Neural crest cell (in vitro differentiated cells): ENCODE measurements around the gene GCNA. TPM values are rescaled to one million over a fixed set of nuclear protein-coding genes. Genes with fewer than 3 reads are reported as not detected.
"Not testable (repeated sequence)": the region's sequence is repeated elsewhere in the genome, so short reads cannot be mapped to it uniquely, and the experiment has no call there.

Experiments
- DNase-seq: peaks from one replicate; pipeline ENCODE4 v3.0.0; 2021; ENCODE audit warnings: low read depth, mixed read lengths, low spot score
- H3K27ac Mint-ChIP-seq: one replicate; pipeline ENCODE4 v1.8.0; 2021; ENCODE audit warnings: mild to moderate bottlenecking, mixed read lengths; ENCODE audit not compliant: unreplicated experiment
- H3K27me3 Mint-ChIP-seq: 2 replicates; pipeline ENCODE4 v1.8.0; 2021; ENCODE audit warnings: low read depth, mild to moderate bottlenecking, mixed read lengths
- H3K36me3 Mint-ChIP-seq: 2 replicates; pipeline ENCODE4 v1.8.0; 2021; ENCODE audit warnings: low read depth, mild to moderate bottlenecking, mixed read lengths
- H3K4me1 Mint-ChIP-seq: 2 replicates; pipeline ENCODE4 v1.8.0; 2021; ENCODE audit warnings: mixed read lengths
- H3K4me3 Mint-ChIP-seq: one replicate; pipeline ENCODE4 v1.8.0; 2021; ENCODE audit warnings: mild to moderate bottlenecking, mixed read lengths
- H3K9me3 Mint-ChIP-seq: 2 replicates; pipeline ENCODE4 v1.8.0; 2021; ENCODE audit warnings: mixed read lengths
- total RNA-seq: library from RNA; stranded (reverse); gene quantifications from 2 replicates; pipeline ENCODE4 v1.2.1, GENCODE V29; 2021
- TF ChIP-seq, protein P1 (sequence below): fragments of 200-600 bp; sonication (generic); conservative IDR thresholded peaks from 2 replicates; pipeline ENCODE4 v1.5.0; 2021; ENCODE audit warnings: antibody characterized with exemption, mild to moderate bottlenecking

The GCNA gene
- total RNA-seq, 1 donor from 2014 or later, result 2.0 TPM

DNA sequence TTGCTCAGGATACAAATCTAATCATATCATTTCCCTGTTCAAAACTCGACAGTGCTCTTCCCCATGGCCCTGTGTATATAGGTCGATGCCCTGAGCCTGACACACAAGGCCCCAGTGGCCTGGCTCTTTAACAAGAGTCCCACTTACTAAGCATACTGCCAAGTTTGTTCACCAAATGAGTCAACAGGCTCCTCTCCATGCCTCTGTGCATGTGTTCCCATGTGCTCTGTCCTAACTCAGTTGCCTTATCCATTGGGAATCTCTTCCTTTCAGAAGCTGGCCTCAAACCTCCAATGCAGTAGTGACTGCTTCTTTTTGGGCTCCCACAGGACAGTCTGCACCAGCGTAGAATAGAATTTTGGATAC is 59.0 kb downstream of the GCNA start:
- TF ChIP-seq, protein P1, sequence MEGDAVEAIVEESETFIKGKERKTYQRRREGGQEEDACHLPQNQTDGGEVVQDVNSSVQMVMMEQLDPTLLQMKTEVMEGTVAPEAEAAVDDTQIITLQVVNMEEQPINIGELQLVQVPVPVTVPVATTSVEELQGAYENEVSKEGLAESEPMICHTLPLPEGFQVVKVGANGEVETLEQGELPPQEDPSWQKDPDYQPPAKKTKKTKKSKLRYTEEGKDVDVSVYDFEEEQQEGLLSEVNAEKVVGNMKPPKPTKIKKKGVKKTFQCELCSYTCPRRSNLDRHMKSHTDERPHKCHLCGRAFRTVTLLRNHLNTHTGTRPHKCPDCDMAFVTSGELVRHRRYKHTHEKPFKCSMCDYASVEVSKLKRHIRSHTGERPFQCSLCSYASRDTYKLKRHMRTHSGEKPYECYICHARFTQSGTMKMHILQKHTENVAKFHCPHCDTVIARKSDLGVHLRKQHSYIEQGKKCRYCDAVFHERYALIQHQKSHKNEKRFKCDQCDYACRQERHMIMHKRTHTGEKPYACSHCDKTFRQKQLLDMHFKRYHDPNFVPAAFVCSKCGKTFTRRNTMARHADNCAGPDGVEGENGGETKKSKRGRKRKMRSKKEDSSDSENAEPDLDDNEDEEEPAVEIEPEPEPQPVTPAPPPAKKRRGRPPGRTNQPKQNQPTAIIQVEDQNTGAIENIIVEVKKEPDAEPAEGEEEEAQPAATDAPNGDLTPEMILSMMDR, result no peak
- H3K4me3 Mint-ChIP-seq, result no peak overlapping the region
- no peaks in the 10 kb centered on the region for H3K27me3 Mint-ChIP-seq
- no peak for DNase-seq
- no peaks in the 10 kb centered on the region for H3K9me3 Mint-ChIP-seq
- no peaks in the 10 kb centered on the region for H3K36me3 Mint-ChIP-seq
- H3K27ac Mint-ChIP-seq, result no peak overlapping the region
- no peaks in the 10 kb centered on the region for H3K4me1 Mint-ChIP-seq

DNA sequence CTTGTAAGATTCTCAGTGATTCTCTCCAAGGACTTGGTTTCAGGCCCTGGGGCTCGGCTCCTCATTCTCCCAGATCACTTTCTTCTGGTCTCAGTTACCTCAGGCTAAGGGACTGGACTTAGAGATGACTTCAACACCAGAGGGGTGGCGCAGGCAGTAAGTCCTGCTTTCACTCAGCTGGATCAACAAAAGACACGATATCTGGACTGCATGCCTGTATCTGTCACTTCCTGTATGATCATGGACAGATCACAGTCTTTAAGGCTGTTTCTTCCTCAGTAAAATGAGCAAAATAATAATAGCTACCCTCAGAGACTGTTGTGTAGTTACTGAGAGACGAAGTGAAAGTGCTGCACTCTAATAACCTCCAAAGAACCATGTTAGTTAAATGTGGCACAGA is 59.6 kb downstream of the GCNA start:
- H3K4me1 Mint-ChIP-seq, result no peaks in the 10 kb centered on the region
- H3K4me3 Mint-ChIP-seq, result no peak overlapping the region
- H3K27me3 Mint-ChIP-seq, result no peaks in the 10 kb centered on the region
- no peaks in the 10 kb centered on the region for H3K36me3 Mint-ChIP-seq
- no peak overlapping the region for H3K27ac Mint-ChIP-seq
- no peak for DNase-seq
- H3K9me3 Mint-ChIP-seq, result peaks cover 2% of the 10 kb centered on the region
- TF ChIP-seq, protein P1, result no peak

DNA sequence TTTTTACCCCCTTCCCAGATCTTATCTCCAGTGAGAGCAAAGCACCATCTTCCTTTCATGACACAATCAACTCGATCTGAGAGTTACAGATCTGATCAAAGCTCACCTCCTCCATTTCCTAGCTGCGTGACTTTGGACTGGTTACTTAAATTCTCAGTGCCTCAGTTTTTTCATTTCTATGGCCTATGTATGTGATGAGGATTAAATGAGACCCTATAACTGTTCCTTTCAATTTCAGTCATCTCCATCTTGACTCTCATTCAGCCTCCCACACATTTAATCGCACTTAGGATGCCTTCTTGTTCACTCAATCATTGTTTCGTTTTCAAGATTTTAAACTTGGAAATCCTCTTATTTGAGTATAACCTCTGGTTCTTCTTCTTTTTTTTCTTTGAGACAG is 60.2 kb downstream of the GCNA start:
- Mint-ChIP-seq H3K4me1 (no peaks in the 10 kb centered on the region), H3K27me3 (no peaks in the 10 kb centered on the region), H3K4me3 (no peak overlapping the region), H3K27ac (no peak overlapping the region), H3K9me3 (peaks cover 5% of the 10 kb centered on the region), H3K36me3 (no peaks in the 10 kb centered on the region)
- DNase-seq, result no peak
- TF ChIP-seq, protein P1, result no peak

DNA sequence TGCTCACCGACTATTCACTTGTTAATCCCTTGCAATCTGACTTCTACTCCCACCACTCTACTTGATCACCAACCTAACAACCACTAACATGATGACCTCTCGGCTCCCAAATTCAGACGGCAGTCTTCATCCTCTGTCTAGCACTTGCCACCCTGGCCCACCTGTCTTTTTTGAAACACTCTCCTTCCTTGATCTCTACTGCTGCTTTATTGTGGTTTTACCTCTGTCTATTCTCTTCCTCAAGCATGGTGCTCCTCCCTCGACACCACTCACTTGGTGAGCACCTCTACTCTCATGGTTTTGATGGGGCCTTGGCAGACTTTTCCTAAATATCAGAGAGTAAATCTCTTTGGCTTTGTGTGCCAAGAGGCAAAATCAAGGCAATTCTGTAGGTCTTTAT is 61.8 kb downstream of the GCNA start:
- Mint-ChIP-seq H3K9me3 (peaks cover 7% of the 10 kb centered on the region), H3K4me1 (no peaks in the 10 kb centered on the region), H3K4me3 (no peak overlapping the region), H3K27me3 (no peaks in the 10 kb centered on the region), H3K36me3 (peaks cover 2% of the 10 kb centered on the region), H3K27ac (no peak overlapping the region)
- TF ChIP-seq, protein P1, result no peak
- no peak for DNase-seq

DNA sequence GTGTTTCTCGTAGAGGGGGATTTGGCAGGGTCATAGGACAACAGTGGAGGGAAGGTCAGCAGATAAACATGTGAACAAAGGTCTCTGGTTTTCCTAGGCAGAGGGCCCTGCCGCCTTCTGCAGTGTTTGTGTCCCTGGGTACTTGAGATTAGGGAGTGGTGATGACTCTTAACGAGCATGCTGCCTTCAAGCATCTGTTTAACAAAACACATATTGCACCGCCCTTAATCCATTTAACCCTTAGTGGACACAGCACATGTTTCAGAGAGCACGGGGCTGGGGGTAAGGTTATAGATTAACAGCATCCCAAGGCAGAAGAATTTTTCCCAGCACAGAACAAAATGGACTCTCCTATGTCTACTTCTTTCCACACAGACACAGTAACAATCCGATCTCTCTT is 66.2 kb downstream of the GCNA start:
- H3K4me1 Mint-ChIP-seq, H3K36me3 Mint-ChIP-seq, H3K27me3 Mint-ChIP-seq, H3K27ac Mint-ChIP-seq, DNase-seq, H3K4me3 Mint-ChIP-seq: not testable (repeated sequence)
- H3K9me3 Mint-ChIP-seq, result peaks cover 12% of the 10 kb centered on the region

DNA sequence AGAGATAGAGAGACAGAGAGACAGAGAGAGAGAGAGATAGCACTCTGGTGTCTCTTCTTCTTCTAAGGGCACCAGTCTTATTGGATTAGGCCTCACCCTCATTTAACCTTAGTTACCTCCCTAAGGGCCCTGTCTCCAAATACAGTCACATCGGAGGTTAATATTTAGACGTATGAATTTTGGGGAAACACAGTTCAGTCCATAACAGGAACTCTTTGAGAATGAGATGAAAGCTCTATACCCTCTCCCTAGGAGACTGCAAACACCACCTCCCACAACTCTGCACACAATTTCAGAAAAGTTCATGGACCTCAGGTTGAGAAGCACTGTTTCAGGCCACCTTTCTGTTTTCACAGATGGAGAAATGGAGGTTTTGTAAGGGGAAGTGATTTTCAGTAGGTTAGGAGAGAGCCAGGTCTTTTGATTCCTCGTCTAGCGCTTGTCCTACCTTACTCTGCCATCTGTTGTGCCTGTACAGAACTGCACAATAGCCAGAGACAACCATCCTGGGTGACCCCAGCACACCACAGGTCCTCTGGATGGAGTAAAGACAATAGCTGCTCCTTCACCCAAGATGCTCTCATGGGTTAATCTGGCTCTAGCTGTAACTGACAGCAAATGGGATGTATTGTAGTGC is 72.2 kb downstream of the GCNA start:
- no peak for DNase-seq
- no peaks in the 10 kb centered on the region for H3K36me3 Mint-ChIP-seq
- H3K27ac Mint-ChIP-seq, result no peak overlapping the region
- H3K9me3 Mint-ChIP-seq, result peaks cover 5% of the 10 kb centered on the region
- H3K4me3 Mint-ChIP-seq, result no peak overlapping the region
- TF ChIP-seq, protein P1, result no peak
- H3K4me1 Mint-ChIP-seq, result no peaks in the 10 kb centered on the region
- no peaks in the 10 kb centered on the region for H3K27me3 Mint-ChIP-seq
